Measurements from ENCODE around the gene RCAN2. TPM values are rescaled to one million over a fixed set of nuclear protein-coding genes. Genes with fewer than 3 reads are reported as not detected.
"Not testable (repeated sequence)": the region's sequence is repeated elsewhere in the genome, so short reads cannot be mapped to it uniquely, and the experiment has no call there.

The RCAN2 gene
- total RNA-seq, 1 donor from 2014 or later = 10.8 TPM

DNA sequence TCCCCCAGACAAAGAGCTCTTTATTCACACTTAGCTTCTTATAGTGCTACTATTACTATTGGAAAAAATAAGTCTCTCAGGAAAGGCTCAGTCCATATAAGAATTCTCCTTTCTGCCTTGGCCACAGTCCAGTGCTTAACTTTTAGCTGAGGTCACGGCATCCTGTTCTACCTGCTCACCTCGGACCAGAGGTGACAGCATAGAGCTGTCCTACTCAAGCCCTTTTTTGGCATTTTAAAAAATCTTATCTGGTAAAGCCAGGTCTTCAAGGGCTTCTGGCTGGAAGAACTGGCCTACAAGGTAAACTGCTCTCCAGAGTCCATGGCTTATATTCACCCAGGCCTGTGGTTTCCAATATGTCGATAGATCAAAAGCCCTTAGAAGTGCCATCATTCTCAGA, 109.7 kb downstream of the RCAN2 start:
- DNase-seq = no peak

DNA sequence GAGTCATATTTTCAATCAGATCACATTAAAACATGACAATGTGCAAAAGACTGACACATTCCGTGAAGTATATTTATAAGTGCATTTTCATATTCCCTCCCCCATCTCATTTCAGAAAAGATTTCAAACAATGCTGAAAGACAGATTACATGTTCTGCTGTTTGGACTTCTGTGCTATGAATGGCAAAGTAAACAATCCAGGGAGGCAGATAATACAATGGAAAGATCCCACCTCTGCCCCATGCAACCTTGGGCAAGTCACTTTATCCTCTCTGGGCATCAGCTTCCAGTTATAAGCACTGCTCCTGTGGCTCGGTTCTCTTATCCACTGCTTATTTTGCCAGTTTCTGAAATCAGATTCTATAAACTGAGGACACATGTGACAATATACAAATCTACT, 110.2 kb downstream of the RCAN2 start:
- no peak for DNase-seq

DNA sequence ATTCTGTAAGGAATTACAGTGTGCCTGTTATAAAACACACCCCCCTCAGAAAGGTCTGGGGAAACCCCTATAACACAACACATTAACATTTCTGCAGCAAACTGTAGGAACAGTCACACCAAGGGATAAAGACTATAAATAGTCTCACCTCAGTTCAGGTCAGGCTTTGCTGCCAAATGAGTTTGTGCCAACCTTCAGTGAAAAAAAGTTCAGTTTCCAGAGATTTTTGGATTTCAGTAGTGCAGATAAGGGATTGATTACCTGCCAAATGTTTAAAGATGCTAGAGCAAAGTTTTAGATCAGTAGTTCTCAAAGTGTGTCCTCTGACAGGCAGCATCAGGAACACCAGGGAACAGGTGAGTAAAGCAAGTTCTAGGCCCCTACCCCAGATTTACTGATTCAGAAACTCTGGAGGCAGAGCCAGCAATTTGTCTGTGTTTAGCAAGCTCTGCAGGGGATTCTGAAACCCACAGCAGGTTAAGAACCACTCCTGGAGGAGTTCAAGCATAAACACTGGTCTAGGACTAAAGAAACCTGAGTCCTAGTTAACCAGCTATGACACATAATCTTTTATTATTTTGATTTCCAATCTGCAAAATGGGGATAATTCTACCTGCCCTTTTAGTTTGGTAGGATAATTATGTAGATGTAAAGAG, 111.0 kb downstream of the RCAN2 start:
- DNase-seq = no peak

DNA sequence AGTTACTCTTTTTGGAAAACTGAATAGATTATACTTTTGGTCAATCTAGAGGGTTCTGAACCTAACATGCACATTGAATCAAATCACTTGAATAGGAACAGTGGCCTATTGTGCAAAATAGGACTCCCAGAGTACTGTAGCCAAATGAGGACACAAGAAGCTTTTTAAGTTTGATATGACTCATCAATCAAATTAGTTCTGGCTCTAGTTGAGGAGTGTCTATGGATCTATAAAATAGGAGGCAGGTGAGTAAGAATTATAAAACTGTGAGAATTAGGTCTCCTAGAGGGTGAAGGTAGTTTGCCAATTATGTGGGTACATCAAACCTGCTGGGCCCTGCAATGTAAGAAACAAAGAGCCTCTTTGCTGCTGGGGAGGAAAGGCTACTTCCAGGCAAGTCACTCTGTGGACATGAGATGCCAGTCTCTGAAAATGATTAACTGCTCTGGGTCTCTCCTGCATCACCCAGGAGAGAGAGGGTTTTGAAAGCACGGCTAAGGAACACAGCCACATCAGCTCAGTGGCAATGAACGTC, 112.3 kb downstream of the RCAN2 start:
- DNase-seq = no peak

DNA sequence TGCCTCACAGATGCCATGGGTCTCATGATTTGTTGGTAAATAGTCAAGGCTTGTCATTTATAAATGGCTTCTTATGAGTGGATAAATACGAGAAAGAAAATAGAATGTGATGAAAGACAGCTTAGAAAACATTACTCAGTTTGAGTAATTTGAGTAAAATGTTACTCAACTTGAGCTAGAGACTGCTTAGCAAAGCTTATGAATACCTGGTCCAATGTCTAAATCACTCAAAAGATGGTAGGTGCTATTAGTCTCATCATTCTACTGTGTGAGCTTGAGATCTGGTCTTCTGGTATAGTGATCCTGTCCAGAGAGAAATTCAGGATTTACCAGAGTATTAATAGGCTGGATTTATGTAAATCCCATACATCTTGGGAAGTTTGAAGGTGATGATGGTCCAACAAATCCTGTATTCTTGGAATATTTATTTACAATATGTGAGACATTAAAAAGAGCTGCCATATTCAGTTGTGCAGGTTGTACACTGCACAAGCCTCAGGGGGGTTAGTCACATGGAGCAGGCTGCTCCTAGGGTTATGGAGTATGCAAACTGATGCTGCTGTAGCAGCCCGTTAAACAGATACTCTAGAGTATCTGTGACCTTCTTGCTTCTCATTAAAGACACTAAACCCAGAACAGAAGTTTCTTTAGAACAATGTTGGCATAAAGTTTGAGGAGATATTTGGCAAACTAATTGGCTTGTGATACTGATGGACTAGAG, 112.9 kb downstream of the RCAN2 start:
- DNase-seq = no peak

DNA sequence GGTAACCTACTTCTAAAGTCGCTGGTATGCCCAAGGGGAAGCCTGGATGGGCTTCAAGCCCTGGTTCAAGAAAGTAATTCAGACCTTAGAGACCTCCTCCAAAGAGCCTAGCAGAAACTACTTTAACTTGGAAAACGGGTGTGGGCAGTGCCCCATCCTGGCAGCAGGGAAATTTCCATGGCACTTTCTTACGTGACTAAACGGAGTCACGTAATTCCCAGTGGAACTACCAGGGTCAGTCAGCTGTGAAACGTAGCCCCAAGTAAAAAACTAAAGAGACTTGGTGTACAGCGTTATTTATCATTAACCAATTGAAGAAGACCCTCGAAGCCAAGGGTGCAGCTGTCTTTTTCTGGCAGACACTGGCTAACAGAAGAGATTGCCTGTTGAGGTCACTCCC, 114.0 kb downstream of the RCAN2 start:
- peak; percentile 48 for DNase-seq

DNA sequence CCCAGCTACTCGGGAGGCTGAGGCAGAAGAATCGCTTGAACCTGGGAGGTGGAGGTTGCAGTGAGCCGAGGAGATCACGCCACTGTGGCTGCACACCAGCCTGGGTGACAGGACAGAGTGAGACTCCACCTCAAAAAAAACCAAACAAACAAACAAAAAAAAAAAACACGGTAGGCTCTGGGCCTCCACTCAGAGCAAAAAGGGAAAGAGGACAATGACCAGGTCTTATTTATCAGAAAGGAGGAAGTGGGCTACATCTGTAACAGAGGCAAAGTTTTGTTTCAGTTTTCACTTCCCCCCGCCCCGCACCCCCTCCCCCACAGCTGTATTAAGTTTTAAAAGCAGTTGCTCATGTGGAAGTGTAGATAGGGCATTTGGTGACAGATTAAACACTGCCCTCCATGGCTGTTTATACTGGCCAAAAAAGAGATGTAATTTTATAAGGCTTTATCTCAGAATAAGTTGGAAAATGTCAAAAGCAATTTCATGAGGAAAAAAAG, 114.6 kb downstream of the RCAN2 start:
- DNase-seq = no peak

DNA sequence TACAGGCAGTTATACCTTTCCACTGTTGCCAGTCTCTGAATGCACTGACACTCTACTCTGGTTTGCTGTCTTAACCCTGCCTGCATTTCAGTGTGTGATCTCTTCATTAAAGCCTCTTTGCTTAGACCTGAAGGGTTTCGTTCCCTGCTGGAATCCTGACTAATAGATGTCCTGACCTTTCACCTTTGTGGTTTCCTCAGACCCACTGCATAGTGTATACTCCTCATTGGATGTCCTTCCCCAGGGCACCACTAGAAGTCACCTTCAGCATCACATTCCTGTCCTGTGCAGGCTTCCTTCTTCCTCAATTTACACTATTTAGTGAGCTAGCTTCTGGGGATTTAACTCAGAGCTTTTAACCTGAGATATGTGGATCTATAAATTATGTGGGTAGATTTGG, 120.6 kb downstream of the RCAN2 start:
- DNase-seq = no peak

DNA sequence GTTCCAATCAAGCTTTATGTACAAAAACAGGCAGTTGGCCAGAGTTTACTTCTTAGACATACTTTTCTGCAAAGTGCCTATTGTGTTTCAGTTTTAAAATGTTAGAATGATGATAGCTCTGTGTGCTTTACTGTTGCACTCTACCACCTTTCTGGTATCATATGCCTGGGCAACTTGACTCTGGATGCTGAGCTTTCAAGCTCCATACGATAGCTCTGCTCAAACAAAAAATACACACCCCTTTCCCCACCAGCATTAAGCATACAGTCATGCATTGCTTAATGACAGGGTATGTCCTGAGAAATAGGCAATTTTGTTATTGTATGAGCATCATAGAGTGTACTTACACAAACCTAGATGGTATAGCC, 123.1 kb downstream of the RCAN2 start:
- DNase-seq = no peak

DNA sequence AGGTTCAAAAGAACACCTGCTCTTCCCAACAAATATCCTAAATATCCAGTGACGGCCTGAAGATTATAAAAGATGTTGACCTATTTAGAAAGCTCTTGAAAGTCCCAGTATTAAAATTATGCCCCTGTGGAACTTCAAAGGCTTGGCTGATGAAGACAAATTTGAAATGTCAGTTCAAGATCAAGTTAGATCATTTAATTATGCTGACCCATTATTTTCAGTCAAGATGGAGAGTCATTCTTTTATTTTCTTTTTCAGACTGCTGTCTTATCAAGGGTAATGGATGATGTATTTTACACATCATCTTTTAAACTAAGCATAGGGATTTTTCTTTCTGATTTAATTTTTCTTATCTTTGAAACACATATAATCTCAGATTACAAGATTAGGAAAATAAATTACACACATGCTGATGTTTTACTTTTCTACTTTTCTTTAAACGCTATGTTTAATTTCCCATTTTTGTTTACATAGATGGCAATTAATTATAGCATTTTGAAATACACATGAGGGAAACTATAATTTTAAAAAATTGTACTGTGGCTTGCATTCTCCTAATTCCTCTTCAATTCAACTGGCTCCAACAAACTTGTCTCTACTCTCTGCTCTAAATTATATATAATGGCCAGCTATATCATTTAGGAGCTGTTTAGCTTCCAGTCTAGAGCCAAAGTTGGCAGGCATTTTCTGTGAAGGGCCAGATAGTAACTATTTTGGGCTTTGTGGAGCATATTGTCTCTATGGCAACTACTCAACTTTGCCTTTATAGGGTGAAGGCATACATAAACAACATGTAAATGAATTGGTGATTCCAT, 123.7 kb downstream of the RCAN2 start:
- DNase-seq = peak; percentile 26

DNA sequence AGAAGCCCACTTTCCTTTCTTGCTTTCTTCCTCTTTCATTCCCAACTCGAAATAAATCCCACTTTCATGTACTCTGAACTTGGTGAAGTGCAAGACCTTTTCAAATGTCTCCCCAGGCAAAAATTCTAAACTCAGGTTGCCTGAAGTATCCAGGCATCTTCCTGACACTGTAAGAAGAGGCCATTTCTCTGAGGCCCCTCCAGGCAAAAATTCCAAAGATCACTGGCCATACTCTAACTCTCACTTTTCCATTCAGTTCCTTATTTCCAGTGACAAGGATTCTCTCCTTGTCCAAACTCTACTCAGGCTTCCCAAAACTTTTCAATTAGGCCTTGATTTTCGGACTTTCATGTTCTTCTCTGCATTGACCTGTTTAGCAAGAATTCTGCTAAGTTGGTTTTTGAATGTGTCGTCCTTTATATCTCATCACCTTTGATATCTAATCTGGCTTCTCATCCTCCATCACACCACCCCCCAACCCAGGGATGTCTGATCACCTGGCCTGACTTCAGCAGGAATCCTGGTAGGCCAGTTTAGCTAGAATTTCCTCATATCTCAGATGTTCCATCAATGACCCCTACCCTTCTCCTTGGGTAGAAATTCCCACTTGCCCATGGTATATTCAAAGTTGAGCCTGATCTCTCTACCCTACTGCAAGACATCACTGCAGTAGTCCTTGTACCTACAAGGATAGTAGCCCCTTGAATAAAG, 124.9 kb downstream of the RCAN2 start:
- DNase-seq = no peak

DNA sequence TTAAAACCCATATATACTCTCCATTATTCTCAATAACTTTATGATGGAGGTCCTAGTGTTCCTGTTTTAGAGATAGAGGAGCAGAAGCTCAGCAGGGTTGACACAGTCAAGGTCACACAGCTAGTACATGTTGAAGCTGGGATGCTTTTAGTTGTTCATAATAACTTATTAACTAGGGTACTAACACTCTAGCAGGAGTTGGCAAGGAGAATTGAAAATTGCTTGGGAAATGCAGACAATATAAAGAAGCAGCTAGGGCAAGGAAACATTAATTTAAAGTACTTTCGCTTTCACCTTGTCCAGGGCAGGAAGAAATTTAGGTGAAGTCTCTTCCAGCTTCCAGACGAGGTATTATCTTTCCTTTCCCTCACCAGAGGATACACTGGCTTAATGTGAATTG, 133.7 kb downstream of the RCAN2 start:
- DNase-seq = no peak

DNA sequence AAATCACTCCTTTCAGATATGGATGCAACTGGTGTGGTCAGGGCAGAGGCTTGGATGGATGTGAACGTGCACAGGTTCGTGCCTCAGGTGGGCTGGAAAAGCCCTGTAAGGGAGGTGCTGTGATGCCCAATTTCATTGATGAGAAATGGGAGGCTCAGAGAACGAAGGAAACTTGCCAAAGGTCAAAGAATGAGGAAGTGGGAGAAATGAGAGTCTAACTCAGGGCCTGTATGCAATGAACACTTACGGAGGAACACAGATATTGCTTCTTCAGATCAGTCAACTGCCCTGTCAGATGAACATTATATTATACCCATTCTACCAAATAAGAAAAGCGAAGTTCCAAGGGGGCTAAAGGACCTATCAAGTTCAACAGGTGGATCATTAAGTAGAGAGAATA, 134.7 kb downstream of the RCAN2 start:
- DNase-seq = no peak

DNA sequence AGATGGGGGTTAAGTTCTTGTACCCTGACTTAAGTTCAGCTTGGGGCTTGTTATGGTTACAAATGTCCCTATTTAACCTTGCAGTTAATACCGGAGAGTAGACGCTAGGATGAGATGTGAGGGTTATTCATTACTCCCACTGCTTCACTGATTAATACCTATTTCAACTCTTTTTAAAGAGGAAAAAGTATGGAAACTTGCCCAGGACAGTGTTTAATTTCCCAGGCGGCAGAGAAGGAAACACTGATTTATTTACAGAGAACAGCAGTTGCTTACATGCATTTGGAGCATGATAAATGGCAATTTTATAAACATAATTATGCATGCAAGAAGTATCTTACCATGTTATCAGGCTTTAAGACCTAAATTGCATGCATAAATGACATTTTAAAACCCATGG, 137.7 kb downstream of the RCAN2 start:
- peak; percentile 38 for DNase-seq

DNA sequence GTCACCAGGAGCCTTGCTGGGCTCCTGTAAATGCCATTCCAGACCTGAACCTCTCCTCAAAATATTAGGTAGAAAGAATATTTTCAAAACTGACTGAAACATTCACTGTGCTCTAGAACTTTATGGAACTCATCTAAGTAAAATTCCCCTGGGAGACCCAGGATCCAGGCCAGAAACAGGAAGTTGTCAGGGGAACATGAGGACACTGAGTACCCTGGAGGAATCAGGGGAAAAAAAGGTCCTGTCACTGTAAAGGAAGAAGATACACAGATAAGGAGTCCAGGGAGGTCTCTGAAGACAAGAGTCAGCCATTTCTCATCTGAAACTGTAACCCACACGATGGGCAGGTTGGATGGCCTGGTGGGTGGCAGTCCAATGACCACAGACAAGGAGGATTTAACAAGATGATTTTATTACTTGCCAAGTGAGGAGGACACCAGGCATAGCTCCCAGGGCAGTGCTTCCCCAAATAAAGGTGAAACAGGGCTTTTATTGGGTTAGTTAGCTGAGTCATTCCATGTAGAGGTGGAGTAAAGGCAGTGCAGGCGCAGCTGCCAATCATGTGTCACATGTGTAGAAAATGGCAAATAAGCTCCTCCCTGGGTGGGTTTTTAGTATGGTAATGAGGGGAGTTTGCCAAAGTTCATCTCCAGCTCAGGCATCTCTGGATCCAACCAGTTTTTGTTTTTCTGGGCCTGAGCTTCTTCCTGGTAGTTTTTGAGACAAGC, 138.5 kb downstream of the RCAN2 start:
- DNase-seq = no peak

DNA sequence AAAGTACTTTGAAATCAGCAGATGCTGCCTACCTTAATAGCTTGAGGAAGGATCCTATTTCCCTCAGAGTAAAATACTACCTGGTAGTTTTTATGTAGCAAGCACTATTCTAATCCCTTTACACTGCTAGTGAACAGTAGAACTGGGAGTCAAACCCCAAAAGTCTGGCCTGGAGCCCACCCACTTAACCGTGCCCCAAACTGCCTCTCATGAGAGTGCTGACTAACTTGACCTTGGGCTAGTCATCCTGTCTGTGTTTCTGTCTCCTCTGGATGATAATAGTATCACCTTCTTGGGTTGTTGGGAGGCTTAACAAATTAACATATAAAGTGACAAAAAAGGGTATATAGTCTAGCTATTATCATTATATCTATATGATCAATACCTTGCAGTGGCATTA, 140.5 kb downstream of the RCAN2 start:
- DNase-seq = no peak

DNA sequence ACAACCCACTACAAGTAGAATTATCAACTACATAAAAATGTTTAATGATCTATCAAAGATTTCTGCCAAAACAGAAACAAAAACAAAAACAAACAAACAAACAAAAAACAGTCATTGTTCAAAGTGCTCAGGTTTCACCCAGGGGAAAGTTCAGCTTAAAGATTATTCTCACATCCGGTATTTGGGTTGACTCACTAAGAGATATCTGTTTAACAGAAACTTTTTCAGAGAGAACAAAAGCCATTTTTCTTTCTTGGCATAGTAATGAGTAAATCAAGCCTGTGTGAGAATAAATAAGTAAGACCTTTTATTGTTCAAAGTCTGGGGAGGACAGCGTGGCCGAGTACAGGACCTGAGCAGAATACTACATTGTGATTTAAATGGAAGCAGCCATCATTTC, 143.6 kb downstream of the RCAN2 start:
- DNase-seq = no peak

DNA sequence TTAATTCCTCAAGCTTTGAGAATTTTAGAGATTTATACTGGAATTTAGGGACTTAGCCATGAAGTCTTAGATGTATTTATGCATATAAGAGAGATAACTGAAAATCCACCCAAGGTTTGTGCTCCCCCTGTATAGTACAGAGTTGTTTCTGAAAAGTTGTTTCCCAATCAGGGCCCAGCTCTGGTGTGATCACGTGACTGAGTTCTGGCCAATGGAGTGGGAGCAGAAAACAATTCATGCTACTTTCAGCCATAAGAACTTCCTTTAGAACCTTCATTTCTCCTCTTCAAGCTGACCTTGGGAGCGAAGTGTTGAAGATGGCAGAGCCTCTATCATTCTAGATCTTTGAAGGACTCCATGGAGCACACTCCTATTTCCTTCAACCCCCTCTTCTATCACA, 151.0 kb downstream of the RCAN2 start:
- DNase-seq = no peak

DNA sequence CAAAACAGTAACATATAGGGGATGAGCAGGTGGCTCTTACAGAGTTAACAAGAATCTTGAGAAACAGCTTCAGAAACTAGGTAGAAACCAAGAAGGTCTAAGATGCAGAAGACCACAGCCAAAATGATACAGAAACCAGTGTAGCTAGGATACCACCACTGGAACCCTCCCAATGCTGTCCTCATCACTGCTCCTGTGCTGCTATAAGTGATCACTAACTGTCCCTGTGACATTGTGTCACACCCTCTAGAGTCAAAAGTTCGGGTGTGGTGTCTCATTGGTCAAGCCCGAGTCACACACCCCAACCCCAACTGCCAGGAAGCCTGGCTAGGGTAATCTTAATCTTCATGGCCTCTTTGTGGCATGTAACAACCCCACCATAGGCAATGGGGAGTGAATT, 153.1 kb downstream of the RCAN2 start:
- DNase-seq = no peak

DNA sequence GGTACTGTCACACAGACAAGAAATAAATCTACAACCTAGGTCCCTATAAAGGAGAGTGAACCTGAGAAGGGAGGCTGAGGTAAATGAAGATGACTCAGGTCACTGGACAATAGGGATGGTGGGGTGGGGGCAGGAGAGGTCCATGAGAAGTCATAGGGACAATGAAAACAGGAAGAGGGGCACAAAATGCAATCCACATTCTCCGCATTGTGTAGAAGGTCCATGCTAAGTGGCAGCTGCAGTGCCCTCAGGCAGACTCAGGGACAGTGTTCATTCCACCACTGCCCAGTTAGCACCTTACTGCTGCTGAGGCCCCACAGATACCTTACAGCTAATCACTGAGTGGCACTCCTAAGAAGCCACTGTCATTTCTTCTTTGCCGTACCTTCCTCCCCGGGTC, 156.8 kb downstream of the RCAN2 start:
- DNase-seq = no peak

DNA sequence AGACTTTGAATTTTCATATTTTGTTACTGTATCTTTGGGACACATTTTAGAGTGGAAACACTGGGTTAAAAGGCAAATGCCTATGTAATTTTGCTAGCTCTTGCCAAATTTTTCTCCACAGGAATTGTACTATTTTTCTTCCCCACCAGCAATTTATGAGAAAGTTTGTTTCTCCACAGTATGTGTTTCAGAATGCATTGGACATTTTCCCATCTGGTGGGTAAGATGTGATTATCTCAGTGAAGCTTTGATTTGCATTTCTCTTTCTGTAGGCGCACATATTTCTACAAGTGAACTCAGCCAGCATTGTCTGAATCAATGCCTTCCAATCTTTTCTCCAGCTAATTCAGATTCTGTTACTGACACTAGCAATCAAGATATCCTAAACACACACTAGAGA, 157.8 kb downstream of the RCAN2 start:
- no peak for DNase-seq

DNA sequence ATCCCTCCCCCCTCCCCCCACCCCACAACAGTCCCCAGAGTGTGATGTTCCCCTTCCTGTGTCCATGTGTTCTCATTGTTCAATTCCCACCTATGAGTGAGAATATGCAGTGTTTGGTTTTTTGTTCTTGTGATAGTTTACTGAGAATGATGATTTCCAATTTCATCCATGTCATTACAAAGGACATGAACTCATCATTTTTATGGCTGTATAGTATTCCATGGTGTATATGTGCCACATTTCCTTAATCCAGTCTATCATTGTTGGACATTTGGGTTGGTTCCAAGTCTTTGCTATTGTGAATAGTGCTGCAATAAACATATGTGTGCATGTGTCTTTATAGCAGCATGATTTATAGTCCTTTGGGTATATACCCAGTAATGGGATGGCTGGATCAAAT, 158.8 kb downstream of the RCAN2 start:
- not testable (repeated sequence) for DNase-seq

Measured in tongue (tissue), 2 donors.